ENCODE data around the gene SGF29. TPM values are rescaled to one million over a fixed set of nuclear protein-coding genes. Genes with fewer than 3 reads are reported as not detected.
"Not testable (repeated sequence)": the region's sequence is repeated elsewhere in the genome, so short reads cannot be mapped to it uniquely, and the experiment has no call there.

Gene SGF29
- total RNA-seq, 1 experiment from 2014 or later: 22.3 TPM

GRCh38 chr16:28563218-28563617 lies 9.5 kb downstream of the SGF29 start:
- H3K4me3 ChIP-seq (ENCODE audit: low read length): no peak overlapping the region
- no peak overlapping the region for H2AFZ ChIP-seq (ENCODE audit: low read length)
- no peaks in the 10 kb centered on the region for H3K4me1 ChIP-seq (ENCODE audit: insufficient read depth, low read length)
- H3K36me3 ChIP-seq (ENCODE audit: low read depth, low read length): peaks cover 4% of the 10 kb centered on the region; the same call in 1 of the 2 replicates
- no TSS peak for BruUV-seq (replicated peaks)
- H3F3A ChIP-seq (ENCODE audit: low read length, unreplicated experiment): no peaks in the 10 kb centered on the region
- DNase-seq (no peak), ATAC-seq (no peak)
- POLR2A ChIA-PET (ENCODE audit: unreplicated experiment): no interaction called here
- H3K79me2 ChIP-seq (ENCODE audit: low read length): no peaks in the 10 kb centered on the region
- TF ChIP-seq EZH2 (IDR thresholded peaks at IDR 0.05; ENCODE audit: low read length, unreplicated experiment) (no peak), CTCF (conservative IDR thresholded peaks at IDR 0.05; ENCODE audit: low read depth, low read length) (no peak), EZH2phosphoT487 (IDR thresholded peaks at IDR 0.05; ENCODE audit: borderline replicate concordance, low read length) (no peak)
- no peaks in the 10 kb centered on the region for H4K20me1 ChIP-seq (ENCODE audit: low read length)
- H3K27ac ChIP-seq (ENCODE audit: low read length): no peak overlapping the region
- no peak overlapping the region for H3K9ac ChIP-seq (ENCODE audit: low read length)
- no peaks in the 10 kb centered on the region for H3K27me3 ChIP-seq (ENCODE audit: low read length)
- CTCF ChIA-PET: no interaction called here
- peaks cover 6% of the 10 kb centered on the region; the same call in 1 of the 2 replicates for H3K9me3 ChIP-seq (ENCODE audit: low read length)
- intact Hi-C loops (cut with micrococcal nuclease): no loop called here
- H3K9me2 ChIP-seq (replicated peaks; ENCODE audit: low read length): no peaks in the 10 kb centered on the region
- no peak overlapping the region for H3K4me2 ChIP-seq (ENCODE audit: low read length)

GRCh38 chr16:28566233-28566925 lies 12.7 kb downstream of the SGF29 start:
- H3K9me2 ChIP-seq (replicated peaks; ENCODE audit: low read length); intact Hi-C loops (cut with micrococcal nuclease); H3K36me3 ChIP-seq (ENCODE audit: low read depth, low read length); H2AFZ ChIP-seq (ENCODE audit: low read length); H3K9me3 ChIP-seq (ENCODE audit: low read length); ATAC-seq; DNase-seq; H3K4me2 ChIP-seq (ENCODE audit: low read length); H4K20me1 ChIP-seq (ENCODE audit: low read length); H3F3A ChIP-seq (ENCODE audit: low read length, unreplicated experiment); H3K79me2 ChIP-seq (ENCODE audit: low read length); H3K4me3 ChIP-seq (ENCODE audit: low read length); CTCF ChIA-PET; H3K4me1 ChIP-seq (ENCODE audit: insufficient read depth, low read length); H3K27me3 ChIP-seq (ENCODE audit: low read length); H3K9ac ChIP-seq (ENCODE audit: low read length); H3K27ac ChIP-seq (ENCODE audit: low read length); BruUV-seq (replicated peaks); POLR2A ChIA-PET (ENCODE audit: unreplicated experiment): not testable (repeated sequence)

GRCh38 chr16:28567292-28567691 lies 13.6 kb downstream of the SGF29 start:
- no peaks in the 10 kb centered on the region for H3K27me3 ChIP-seq (ENCODE audit: low read length)
- no peak overlapping the region for H3K4me3 ChIP-seq (ENCODE audit: low read length)
- no peak overlapping the region for H3K4me2 ChIP-seq (ENCODE audit: low read length)
- ATAC-seq (no peak), DNase-seq (no peak)
- no peak overlapping the region for H3K27ac ChIP-seq (ENCODE audit: low read length)
- peaks cover 6% of the 10 kb centered on the region; the same call in 1 of the 2 replicates for H3K9me3 ChIP-seq (ENCODE audit: low read length)
- ChIA-PET CTCF (no interaction called here), POLR2A (ENCODE audit: unreplicated experiment) (no interaction called here)
- no peak overlapping the region for H2AFZ ChIP-seq (ENCODE audit: low read length)
- no peak for TF ChIP-seq EZH2phosphoT487 (IDR thresholded peaks at IDR 0.05; ENCODE audit: borderline replicate concordance, low read length)
- TF ChIP-seq EZH2 (IDR thresholded peaks at IDR 0.05; ENCODE audit: low read length, unreplicated experiment): no peak
- TF ChIP-seq CTCF (conservative IDR thresholded peaks at IDR 0.05; ENCODE audit: low read depth, low read length): no peak
- no peak overlapping the region for H3K9ac ChIP-seq (ENCODE audit: low read length)
- no peaks in the 10 kb centered on the region for H3K4me1 ChIP-seq (ENCODE audit: insufficient read depth, low read length)
- no TSS peak for BruUV-seq (replicated peaks)
- H3K9me2 ChIP-seq (replicated peaks; ENCODE audit: low read length): no peaks in the 10 kb centered on the region
- H3F3A ChIP-seq (ENCODE audit: low read length, unreplicated experiment): no peaks in the 10 kb centered on the region
- no peaks in the 10 kb centered on the region for H3K79me2 ChIP-seq (ENCODE audit: low read length)
- H3K36me3 ChIP-seq (ENCODE audit: low read depth, low read length): peaks cover 4% of the 10 kb centered on the region; the same call in 1 of the 2 replicates
- H4K20me1 ChIP-seq (ENCODE audit: low read length): no peaks in the 10 kb centered on the region
- intact Hi-C loops (cut with micrococcal nuclease): no loop called here
